ENCODE data around the gene PPFIBP1. TPM values are rescaled to one million over a fixed set of nuclear protein-coding genes. Genes with fewer than 3 reads are reported as not detected.
A peak's percentile ranks its signal among the peaks of the same experiment; 100 is the strongest.

The PPFIBP1 gene
- total RNA-seq, 2 donors from 2014 or later: 98.5 to 213 TPM

DNA sequence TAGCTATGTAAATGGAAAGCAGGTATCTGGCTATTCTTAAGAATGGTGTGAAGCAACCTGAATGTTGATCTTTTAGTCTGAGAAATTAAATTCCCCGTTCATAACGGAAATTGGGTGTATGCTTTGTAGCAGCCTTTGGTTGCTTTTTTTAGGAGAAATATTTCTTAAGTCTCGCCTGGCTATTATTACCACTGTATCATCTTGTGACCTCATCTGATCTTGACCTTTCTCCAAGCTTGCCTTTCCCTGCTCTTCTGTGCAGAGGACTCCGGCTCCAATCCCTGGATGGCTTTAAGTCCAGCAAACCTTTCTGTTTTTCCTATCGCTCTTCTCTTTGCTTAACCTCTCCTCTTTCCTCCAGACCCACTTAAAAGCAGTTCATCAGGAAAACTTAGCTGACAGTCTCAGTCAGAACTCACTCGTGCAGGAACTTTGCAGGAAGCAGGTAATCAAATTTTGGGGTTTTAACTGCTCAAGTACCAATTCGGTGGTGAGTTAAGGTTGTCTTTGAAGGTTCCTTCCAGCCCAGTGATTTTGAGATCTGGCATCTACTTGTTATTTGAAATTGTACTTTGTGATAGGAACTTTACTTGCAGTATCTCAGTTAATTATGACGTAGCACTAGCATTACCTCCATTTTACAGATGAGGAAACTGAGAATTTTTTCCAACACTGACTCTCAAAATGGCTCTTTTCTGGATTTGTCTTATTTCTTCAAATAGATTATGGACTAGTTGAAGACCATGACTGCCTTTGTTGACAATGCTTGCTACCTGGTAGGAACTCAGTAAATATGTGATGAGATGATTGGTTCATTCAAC, 14.1 kb downstream of the PPFIBP1 start:
- Mint-ChIP-seq H3K4me1 (peaks cover 42% of the 10 kb centered on the region), H3K27me3 (ENCODE audit: insufficient read depth) (no peaks in the 10 kb centered on the region)

DNA sequence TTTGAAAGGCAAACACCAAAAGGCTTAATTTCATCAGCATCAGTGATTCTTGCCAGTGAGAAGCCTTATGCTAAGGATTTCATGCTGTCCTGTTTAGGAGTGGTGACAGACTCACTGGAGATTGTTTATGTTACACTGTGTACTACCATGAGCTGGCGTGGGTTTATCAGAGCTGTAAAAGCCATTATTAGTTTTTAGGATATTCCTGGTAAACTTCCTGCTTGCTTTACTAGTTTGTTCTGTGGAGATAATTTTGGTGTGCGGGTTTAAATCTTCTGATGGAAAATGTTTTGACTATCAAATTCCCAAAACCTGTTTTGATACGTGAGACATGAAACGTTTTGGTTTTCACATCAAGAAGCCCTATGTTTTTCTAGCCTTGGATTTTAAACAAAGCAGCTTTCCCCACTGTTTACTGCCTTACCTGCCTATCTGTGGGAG, 15.2 kb downstream of the PPFIBP1 start:
- Mint-ChIP-seq H3K27me3 (ENCODE audit: insufficient read depth) (no peaks in the 10 kb centered on the region), H3K9me3 (peaks cover 2% of the 10 kb centered on the region), H3K4me3 (no peak overlapping the region), H3K4me1 (peaks cover 34% of the 10 kb centered on the region), H3K27ac (peak overlapping the region; percentile 29), H3K36me3 (ENCODE audit: low read depth) (peaks cover 27% of the 10 kb centered on the region)
- H3K27ac ChIP-seq (ENCODE audit: low read depth, low read length): no peak overlapping the region
- TF ChIP-seq CTCF (conservative IDR thresholded peaks at IDR 0.05): no peak
- H3K9me3 ChIP-seq (ENCODE audit: control insufficient read depth, low read length): no peaks in the 10 kb centered on the region
- no peak overlapping the region for H3K4me3 ChIP-seq (ENCODE audit: low read length)
- peaks cover 21% of the 10 kb centered on the region for H3K36me3 ChIP-seq (ENCODE audit: control insufficient read depth, insufficient read depth, low read length)
- no peaks in the 10 kb centered on the region for H3K27me3 ChIP-seq (ENCODE audit: control insufficient read depth, insufficient read depth, low read length, poor library complexity, severe bottlenecking)
- DNase-seq: no peak
- no peak overlapping the region for H3K9ac ChIP-seq (ENCODE audit: extremely low read depth, low read length, poor library complexity, severe bottlenecking)
- WGBS, 2 experiments (ENCODE audit: insufficient coverage in 1 of 2, insufficient read length in 1 of 2): 84 to 100% methylated on average over 2 to 4 of the region's 4 CpGs
- H3K4me1 ChIP-seq (ENCODE audit: control insufficient read depth, insufficient read depth, low read length): peaks cover 3% of the 10 kb centered on the region

More for the DNA sequence above, 14.1 kb downstream of the PPFIBP1 start:
- Histone ChIP-seq H3K4me1 (ENCODE audit: control insufficient read depth, insufficient read depth, low read length) (peaks cover 3% of the 10 kb centered on the region), H3K27me3 (ENCODE audit: control insufficient read depth, insufficient read depth, low read length, poor library complexity, severe bottlenecking) (no peaks in the 10 kb centered on the region), H3K4me3 (ENCODE audit: low read length) (no peak overlapping the region), H3K36me3 (ENCODE audit: control insufficient read depth, insufficient read depth, low read length) (peaks cover 21% of the 10 kb centered on the region), H3K27ac (ENCODE audit: low read depth, low read length) (no peak overlapping the region), H3K9me3 (ENCODE audit: control insufficient read depth, low read length) (no peaks in the 10 kb centered on the region), H3K9ac (ENCODE audit: extremely low read depth, low read length, poor library complexity, severe bottlenecking) (no peak overlapping the region)
- Mint-ChIP-seq H3K9me3 (no peaks in the 10 kb centered on the region), H3K36me3 (ENCODE audit: low read depth) (peaks cover 24% of the 10 kb centered on the region), H3K27ac (no peak overlapping the region), H3K4me3 (no peak overlapping the region)
- no peak for DNase-seq
- WGBS, 2 experiments (ENCODE audit: insufficient coverage in 1 of 2, insufficient read length in 1 of 2): 97% methylated on average over 6 to 8 of the region's 8 CpGs
- TF ChIP-seq CTCF (conservative IDR thresholded peaks at IDR 0.05): no peak

GRCh38 chr12:27541031-27541719, 17.2 kb downstream of the PPFIBP1 start:
- no peaks in the 10 kb centered on the region for H3K27me3 Mint-ChIP-seq (ENCODE audit: insufficient read depth)
- DNase-seq: peak; percentile 87
- peak overlapping the region; percentile 63 for H3K27ac Mint-ChIP-seq
- peaks cover 31% of the 10 kb centered on the region for H3K4me1 Mint-ChIP-seq
- WGBS, 2 experiments (ENCODE audit: insufficient coverage in 1 of 2, insufficient read length in 1 of 2): 70 to 85% methylated on average over 3 to 8 of the region's 8 CpGs
- Histone ChIP-seq H3K27ac (ENCODE audit: low read depth, low read length) (no peak overlapping the region), H3K9me3 (ENCODE audit: control insufficient read depth, low read length) (no peaks in the 10 kb centered on the region), H3K27me3 (ENCODE audit: control insufficient read depth, insufficient read depth, low read length, poor library complexity, severe bottlenecking) (no peaks in the 10 kb centered on the region), H3K4me3 (ENCODE audit: low read length) (no peak overlapping the region), H3K36me3 (ENCODE audit: control insufficient read depth, insufficient read depth, low read length) (peaks cover 7% of the 10 kb centered on the region), H3K9ac (ENCODE audit: extremely low read depth, low read length, poor library complexity, severe bottlenecking) (peak overlapping the region; percentile 4), H3K4me1 (ENCODE audit: control insufficient read depth, insufficient read depth, low read length) (peaks cover 3% of the 10 kb centered on the region)
- no peak overlapping the region for H3K4me3 Mint-ChIP-seq
- TF ChIP-seq CTCF (conservative IDR thresholded peaks at IDR 0.05): no peak
- H3K9me3 Mint-ChIP-seq: peaks cover 6% of the 10 kb centered on the region
- peaks cover 20% of the 10 kb centered on the region for H3K36me3 Mint-ChIP-seq (ENCODE audit: low read depth)
